MG63 (cell line): Measurements from ENCODE around the gene BORCS6. TPM values are rescaled to one million over a fixed set of nuclear protein-coding genes. Genes with fewer than 3 reads are reported as not detected.
"Not testable (repeated sequence)": the region's sequence is repeated elsewhere in the genome, so short reads cannot be mapped to it uniquely, and the experiment has no call there.

Experiments
- DNase-seq: peaks from one replicate; pipeline ENCODE4 v3.0.0-alpha.2; 2020
- H3K27me3 ChIP-seq: fragments of 250-450 bp; sonication (Bioruptor Pico); 2 replicates; pipeline ENCODE4 v1.5.1; 2020; ENCODE audit warnings: mild to moderate bottlenecking, moderate library complexity
- H3K36me3 ChIP-seq: fragments of 250-450 bp; sonication (Bioruptor Pico); 2 replicates; pipeline ENCODE4 v1.5.1; 2020; ENCODE audit warnings: mild to moderate bottlenecking, moderate library complexity
- H3K4me3 ChIP-seq: fragments of 250-450 bp; sonication (Bioruptor Pico); 2 replicates; pipeline ENCODE4 v1.5.1; 2020; ENCODE audit warnings: mild to moderate bottlenecking, moderate library complexity
- H3K9me3 ChIP-seq: fragments of 250-450 bp; sonication (Bioruptor Pico); 2 replicates; pipeline ENCODE4 v1.5.1; 2020; ENCODE audit warnings: mild to moderate bottlenecking, moderate library complexity
- total RNA-seq: library from RNA; depleted of rRNA; stranded (reverse); fragments of >200 nt; shearing (Covaris generic); gene quantifications from 2 replicates; pipeline ENCODE4 v1.2.3, GENCODE V29; 2014; ENCODE audit warnings: low replicate concordance

BORCS6 gene
- total RNA-seq, 1 experiment from 2014 or later = 17.3 TPM

DNA sequence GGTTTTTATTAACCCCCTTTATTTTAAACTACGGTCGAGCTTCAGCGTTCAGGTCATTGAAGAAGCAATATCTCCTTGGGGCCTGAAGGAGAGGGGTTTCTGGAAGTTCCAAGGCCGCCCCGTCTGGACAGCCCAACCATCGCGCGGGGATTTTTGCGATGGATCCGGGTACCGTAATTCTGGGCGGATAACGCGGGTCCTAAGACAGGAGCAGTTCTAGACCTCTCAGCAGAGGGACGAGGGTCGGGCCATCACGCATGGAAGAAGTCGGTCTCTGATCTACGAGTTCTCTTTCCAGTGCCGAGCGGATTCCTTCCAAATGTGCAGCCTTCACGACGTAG, 3.6 kb downstream of the BORCS6 start:
- no peaks in the 10 kb centered on the region; the same call in 1 of the 2 replicates for H3K36me3 ChIP-seq
- peak overlapping the region; percentile 83 for H3K4me3 ChIP-seq
- H3K9me3 ChIP-seq = no peaks in the 10 kb centered on the region
- DNase-seq = no peak
- no peaks in the 10 kb centered on the region for H3K27me3 ChIP-seq

DNA sequence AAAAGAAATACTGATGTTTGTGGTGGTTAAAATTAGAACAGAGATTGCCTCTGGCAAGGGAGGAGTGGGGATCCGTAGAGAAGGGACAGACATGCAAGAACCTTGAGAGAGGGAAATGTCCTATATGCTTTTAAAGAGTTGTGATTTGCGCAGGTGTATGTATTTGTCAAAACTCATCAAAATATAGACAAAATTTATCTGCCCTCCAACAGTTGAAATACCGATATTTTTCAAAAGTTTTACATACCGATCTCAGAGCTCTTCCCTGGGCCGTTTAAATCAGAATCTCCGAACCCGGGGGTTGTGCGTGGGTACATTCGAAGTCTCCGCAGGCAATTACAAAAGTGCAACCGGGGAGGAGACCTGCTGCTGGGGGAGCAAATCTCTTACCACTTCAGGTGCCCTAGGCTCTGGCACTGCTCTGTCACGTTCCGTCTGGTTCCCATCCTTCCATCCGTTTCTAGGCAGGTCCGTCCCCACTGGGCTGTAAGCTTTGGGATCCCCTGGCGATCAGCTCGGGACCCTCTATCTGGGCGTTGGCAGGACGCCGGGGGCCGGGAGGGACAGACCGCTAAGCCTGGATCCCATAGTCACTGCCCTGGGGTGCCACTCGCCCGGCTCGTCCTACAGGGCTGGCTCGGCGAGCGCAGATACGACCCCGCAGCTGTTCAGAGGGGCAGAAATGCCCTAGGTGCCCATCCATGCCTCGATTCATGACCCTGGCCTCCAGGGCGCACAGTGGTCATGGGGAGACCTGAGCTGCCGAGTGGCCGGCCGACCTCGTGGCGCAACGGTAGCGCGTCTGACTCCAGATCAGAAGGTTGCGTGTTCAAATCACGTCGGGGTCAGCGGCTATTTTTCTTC, 4.2 kb downstream of the BORCS6 start:
- no peaks in the 10 kb centered on the region for H3K9me3 ChIP-seq
- peak; percentile 74 for DNase-seq
- H3K27me3 ChIP-seq = no peaks in the 10 kb centered on the region
- H3K4me3 ChIP-seq = peak overlapping the region; percentile 83
- H3K36me3 ChIP-seq = no peaks in the 10 kb centered on the region; the same call in 1 of the 2 replicates

DNA sequence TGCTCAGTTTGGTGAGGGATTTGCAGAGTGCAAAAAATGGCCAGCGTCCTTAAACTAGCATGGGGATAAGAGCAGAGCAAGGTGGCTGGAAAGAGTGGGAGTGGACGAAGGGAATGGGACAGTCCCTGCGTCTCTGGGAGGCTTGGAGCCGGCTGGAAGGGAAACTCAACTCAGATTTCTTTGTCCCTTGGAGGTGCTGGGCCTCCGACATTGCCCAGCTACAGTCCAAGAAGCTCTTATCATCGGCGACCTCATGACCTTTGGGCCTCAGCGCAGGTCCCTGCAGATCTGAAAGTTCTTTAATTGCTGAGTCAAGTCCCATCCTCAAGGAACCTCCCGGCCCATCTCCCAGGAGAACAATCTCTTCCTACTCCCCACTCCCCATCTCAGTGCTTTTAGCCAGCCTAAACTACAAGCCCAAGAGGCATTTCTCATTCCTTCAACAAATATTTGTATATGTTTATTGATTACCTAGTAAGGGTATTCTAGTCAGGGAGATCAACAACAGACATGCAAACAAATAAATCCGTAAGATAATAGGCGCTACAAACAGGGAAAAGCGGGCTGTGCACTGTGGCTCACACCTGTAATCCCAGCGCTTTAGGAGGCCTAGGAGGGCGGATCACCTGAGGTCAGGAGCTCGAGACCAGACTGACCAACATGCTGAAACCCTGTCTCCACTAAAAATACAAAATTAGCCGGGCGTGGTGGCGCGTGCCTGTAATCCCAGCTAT, 12.8 kb downstream of the BORCS6 start:
- no peak for DNase-seq
- Histone ChIP-seq H3K4me3 (peak overlapping the region; percentile 65), H3K27me3 (no peaks in the 10 kb centered on the region), H3K36me3 (no peaks in the 10 kb centered on the region), H3K9me3 (no peaks in the 10 kb centered on the region)

DNA sequence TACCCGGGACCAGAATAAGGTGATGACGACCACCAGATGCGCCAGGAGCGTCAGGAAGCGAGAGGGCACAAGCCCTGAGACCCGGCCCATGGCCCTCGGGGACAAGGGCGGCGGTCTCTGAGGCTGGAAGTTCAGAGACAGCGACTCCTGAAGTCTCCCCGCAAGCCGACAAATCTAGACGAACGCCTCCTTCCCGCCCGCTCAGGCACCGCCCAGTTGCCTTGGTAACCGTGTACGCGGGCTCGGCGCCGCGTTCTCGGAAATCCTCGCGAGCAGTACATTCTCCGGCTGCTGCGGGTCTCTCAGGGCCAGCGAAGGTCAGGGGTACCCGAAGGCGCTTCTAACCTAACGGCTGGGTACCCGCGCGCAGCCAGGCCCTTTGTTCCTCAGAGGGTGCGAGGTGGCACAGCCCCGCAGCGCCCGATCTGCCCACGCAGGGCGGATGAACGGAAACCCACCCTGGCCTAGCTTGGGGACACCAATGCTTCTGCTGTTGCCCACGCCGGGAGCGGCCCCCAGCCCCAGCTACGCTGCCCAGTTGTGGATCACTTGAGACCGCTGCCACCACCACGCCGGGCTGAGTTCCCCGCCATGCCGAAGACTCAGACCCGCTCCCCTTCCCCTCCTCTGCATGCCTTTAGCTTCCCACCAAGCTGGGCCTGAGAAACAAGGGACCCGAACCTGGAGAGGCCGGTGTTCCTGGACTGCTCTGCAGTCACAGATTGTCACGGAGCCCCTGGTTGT, 13.6 kb downstream of the BORCS6 start, which contains the start of gene TMEM107:
Gene TMEM107 (minus strand): TSS at position 184 of the 744 bp plus-strand sequence. CDS start 94 bp downstream, at position 90.
- peak; percentile 93 for DNase-seq
- Histone ChIP-seq H3K9me3 (no peaks in the 10 kb centered on the region), H3K36me3 (no peaks in the 10 kb centered on the region), H3K27me3 (no peaks in the 10 kb centered on the region), H3K4me3 (peak within 1 kb of the TSS; percentile 65)

DNA sequence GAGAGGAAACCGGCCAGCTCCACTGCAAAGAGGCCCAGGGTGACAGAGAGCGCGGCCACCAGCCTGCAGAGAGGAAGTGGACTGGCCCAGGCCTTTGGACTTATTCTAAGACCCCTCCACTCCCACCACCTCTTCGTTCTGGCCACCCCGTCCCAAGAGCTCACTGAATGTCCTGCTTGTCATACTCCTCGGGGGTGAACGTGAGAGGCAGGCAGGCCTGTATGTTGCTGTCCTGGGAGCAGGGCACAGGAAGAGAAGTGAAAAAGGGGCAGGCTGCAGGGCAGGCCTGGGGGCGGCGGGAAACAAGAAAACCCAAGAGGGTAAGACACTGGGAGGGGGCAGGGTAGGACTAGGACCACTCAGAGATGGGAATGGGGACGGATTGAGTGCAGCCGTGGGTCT, 14.2 kb downstream of the BORCS6 start:
- H3K36me3 ChIP-seq = no peaks in the 10 kb centered on the region
- no peak for DNase-seq
- no peaks in the 10 kb centered on the region for H3K27me3 ChIP-seq
- peak overlapping the region; percentile 65 for H3K4me3 ChIP-seq
- no peaks in the 10 kb centered on the region for H3K9me3 ChIP-seq

DNA sequence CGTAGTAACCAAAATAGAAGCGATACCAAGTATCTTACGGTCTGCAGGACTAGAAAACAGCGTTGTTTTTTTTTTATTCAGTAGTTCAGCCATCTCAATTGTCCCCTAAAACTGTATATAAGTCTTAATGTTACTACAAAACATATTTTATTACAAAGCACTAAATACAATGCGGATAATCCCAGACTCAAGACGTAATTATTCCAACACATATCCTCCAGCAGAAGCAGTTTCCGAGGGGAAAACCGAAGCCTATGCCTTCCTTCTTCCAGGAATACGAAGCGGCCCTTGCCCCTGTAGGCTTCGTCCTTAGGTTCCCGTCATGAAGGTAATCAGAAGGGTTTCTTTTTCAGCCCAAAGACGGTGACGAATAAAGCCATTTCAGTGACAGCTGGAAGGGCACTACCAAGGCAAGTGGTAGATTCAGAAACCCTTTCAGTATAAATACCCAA, 16.1 kb downstream of the BORCS6 start:
- Histone ChIP-seq H3K27me3 (no peaks in the 10 kb centered on the region), H3K36me3 (no peaks in the 10 kb centered on the region), H3K4me3 (peak overlapping the region; percentile 60), H3K9me3 (no peaks in the 10 kb centered on the region)
- no peak for DNase-seq

DNA sequence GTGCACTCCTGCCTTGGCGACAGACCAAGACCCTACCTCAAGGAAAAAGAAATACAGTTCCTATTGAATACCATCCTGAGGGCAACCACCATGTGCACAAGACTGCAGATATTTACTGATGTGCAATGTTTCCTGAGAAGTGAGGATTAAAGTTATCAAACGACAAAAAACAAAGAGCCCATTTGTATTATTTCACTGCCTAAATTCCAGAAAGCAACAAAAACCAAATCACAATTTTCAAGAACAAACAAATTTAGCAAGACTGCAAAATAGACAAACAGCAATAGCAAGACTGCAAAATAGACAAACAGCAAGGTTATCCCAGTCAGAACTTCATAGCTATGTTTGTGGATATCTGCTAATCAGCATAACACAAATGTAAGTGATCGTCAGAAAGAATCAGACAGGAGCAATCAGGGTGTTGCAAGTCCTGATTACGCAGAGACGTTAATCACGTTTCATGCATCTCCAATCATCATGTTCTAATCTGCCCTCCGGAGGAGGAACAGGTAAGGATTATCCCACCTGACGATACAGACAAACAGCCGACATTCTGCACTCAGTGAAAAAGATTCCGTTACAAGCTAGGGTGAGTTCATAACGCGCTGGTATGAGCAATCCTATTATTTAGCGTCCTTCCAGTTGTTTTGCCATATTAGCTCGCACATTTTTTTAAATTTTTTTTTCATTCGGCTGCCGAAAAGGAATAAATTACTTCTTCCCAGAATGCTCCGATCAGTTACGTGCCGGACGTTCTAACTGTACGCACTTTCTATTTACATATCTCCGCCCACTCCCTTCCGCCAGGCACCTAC, 16.7 kb downstream of the BORCS6 start:
- peak overlapping the region; percentile 60 for H3K4me3 ChIP-seq
- no peaks in the 10 kb centered on the region for H3K9me3 ChIP-seq
- DNase-seq = peak; percentile 82
- H3K36me3 ChIP-seq = no peaks in the 10 kb centered on the region
- H3K27me3 ChIP-seq = no peaks in the 10 kb centered on the region

DNA sequence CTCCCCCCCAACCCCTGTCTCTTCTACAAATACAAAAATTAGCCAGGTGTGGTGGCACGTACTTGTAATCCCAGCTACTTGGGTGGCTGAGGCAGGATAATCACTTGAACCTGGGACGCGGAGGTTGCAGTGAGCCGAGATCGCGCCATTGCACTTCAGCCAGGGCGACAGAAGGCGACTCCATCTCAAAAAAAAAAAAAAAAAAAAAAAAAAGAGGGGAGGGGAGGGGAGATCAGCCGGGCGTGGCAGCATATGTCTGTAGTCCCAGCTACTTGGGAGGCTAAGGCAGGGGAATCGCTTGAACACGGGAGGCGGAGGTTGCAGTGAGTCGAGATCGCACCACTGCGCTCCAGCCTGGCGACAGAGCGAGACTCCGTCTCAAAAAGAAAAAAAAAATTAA, 19.8 kb downstream of the BORCS6 start:
- not testable (repeated sequence) for H3K9me3 ChIP-seq, H3K27me3 ChIP-seq, DNase-seq, H3K36me3 ChIP-seq, H3K4me3 ChIP-seq

DNA sequence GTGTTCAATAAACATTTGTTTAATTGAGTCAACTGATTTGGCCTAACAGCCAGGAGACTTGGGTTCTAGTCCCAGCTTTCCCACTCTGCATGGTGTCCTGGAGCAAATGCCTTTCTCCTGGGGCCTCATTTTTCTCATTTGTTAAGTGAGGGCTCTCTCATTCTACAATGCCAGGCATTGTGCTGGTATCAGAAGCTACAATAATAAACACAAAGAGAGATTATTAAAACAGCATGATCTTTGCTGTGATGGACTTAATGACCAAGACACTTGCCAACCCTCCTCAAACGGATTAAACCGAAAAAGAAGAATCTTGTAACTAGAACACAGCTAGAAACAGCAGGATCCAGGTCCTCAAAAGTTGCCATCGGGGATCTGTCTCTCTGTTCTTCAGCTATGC, 22.5 kb downstream of the BORCS6 start:
- Histone ChIP-seq H3K36me3 (no peaks in the 10 kb centered on the region), H3K9me3 (no peaks in the 10 kb centered on the region), H3K27me3 (no peaks in the 10 kb centered on the region), H3K4me3 (no peak overlapping the region)
- DNase-seq = no peak

DNA sequence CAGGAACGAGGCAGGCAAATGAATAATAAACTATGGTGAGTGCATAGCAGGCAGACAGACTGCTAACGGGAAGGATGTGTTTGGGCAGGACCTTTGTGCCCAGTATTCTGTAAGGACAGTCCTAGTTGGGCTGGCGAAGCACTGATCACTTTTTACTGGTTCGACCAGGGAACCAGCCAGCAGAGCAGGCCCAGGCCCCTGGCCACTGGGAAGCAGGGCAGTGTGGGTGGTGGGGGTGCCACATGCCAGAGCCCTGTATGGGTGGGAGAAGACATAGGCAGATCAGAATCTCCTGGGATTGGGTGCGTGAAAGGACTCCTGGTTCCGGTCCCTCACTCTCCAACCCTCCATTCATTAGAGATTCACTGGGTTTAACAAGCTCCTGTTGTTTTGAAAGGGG, 23.2 kb downstream of the BORCS6 start:
- DNase-seq = no peak
- Histone ChIP-seq H3K36me3 (peaks cover 5% of the 10 kb centered on the region; the same call in 1 of the 2 replicates), H3K27me3 (no peaks in the 10 kb centered on the region), H3K4me3 (no peak overlapping the region), H3K9me3 (no peaks in the 10 kb centered on the region)

DNA sequence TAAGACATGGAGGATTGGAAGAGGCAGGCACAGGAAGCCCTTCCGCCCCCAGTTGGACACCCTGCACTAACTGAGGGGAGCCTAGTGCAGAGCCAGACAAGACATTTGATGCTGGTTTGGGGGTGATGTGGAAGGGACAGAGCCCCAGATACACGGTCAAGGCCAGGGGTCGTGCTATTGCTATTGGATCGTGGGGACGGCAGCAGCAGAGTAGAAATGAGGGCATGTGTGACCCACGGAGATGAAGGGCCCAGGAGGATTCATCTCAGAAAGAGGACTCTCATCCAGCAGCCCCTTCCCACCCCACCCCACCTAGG, 25.2 kb downstream of the BORCS6 start:
- Histone ChIP-seq H3K27me3 (no peaks in the 10 kb centered on the region), H3K9me3 (no peaks in the 10 kb centered on the region), H3K36me3 (peaks cover 17% of the 10 kb centered on the region), H3K4me3 (no peak overlapping the region)
- no peak for DNase-seq

DNA sequence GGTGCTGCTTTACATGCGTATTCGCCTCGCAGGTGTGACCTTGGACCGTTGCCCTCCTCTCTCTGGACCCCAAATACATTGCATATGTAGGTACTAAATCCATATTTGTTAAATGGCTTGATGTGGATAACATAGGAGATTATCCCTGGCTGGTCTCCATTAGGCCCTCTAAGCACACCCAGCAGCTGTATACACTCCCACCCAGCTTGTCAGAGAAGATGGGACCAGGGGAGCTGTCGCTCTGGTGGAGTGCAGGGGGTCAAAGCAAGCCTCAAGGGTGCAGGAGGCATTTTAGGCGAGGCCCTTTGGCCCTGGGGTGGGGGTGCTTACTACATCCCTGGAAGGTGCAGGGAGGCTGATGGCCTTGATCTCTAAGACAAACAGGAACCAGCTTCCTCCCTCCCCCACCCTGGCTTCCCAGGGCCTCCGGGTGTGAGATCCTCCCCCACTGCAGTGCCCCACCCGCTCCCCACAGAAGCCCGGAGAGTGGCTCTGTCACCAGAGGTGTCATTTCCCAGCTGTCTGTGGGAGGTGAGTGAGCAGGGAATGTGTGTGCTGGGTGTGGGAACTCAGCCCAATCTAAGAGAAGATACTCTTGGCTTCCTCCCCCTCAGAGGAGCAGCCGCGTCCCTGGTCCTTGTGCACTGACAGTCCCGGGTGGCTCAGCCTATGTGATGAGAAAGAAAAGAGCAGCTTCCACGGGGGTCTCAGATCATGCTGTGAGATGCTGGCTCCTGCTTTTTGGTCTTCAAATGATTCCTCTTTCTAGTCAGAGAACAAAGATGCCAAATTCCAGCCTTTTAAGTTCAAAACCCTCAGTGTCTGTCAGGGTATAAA, 25.8 kb downstream of the BORCS6 start:
- no peaks in the 10 kb centered on the region for H3K27me3 ChIP-seq
- H3K4me3 ChIP-seq = no peak overlapping the region; the same call in 1 of the 2 replicates
- DNase-seq = peak; percentile 56

DNA sequence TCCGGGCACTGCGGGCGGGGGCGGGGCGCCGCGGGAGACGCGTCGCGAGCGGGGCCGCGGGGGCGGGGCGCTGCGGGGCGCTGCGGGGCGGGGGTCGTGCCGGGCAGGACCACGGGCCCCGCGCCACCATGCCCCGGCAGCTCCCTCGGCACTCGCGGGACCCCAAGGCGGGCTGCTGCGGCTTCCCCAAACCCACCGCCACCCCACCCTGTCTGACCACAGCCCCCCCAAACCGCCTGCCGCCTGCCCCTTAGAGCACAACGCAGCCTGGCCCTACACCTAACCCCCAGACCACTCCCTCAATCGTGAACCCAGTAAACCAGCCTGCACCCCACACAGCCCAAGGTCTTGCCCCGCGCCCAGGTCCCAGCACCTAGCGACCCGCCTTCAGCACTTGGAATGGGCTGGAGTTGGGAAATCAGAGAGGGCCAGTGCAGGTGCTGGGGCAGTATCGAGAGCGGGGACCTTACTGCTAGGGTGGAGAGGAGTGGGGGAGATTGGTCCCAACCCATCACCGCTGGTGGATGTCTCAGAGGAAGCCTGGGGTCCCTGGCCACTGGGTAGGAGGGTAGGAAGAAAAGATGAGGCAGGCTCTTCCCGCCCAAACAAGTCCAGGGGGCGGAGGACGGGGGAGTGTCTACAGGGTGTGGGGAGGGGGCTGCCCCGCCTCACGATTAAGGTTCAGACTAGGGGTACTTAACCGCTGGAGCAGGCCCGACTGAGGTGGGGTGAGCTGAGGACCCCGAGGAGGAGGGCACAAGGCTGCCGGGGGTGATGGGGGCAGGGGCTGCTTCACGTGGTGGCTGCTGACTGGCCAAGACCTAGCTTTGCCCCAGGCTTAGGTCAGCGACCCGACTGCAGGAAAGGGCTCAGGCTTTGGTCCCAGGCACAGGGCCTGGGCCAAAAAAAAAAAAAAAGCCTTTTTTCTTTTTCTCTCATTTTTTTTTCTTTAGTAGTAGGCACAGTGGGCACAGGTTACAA, 26.7 kb downstream of the BORCS6 start:
- peak; percentile 66 for DNase-seq
- Histone ChIP-seq H3K9me3 (no peaks in the 10 kb centered on the region), H3K27me3 (no peaks in the 10 kb centered on the region), H3K4me3 (peak overlapping the region; percentile 95), H3K36me3 (peaks cover 27% of the 10 kb centered on the region)

More for the DNA sequence above, 25.8 kb downstream of the BORCS6 start:
- Histone ChIP-seq H3K36me3 (peaks cover 22% of the 10 kb centered on the region), H3K9me3 (no peaks in the 10 kb centered on the region)

DNA sequence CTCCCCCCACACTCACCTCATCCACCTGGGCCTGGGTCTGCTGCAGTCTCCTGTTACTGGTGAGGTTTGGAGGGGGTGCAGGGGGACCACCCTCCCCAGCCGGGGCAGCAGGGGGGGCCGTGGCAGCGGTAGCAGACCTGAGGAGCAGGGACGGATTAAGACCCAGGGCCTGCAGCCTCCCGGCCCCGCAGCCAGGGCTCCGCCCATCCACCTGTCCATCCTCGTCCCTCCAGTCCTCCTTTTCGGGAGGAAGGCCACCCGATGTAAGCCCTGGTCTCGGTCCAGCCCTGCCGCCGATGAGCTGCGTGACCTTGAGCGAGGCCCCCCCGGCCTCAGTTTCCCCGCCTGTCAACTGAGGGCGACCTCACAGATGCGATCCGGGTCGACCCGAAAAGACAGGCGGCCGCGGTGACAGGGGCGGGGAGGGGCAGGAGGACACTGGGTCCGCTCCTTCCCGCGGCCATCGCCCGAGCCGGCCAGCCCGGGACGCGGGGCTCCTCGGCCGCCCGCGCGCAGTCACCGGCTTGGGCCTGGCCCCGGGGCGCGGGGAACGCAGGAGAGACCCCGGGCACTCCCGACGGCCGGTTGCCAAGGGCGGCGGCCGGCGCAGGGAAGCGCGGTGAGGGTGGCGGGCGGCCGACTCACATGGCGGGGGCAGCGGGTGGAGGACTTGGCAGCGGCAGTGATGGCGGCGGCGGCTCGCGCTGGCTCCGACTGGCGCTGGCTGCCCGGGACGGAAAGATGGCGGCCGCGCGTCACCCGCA, 27.6 kb downstream of the BORCS6 start, which contains the start of gene VAMP2:
Gene VAMP2 (minus strand): TSS at position 716 of the 764 bp plus-strand sequence. CDS start 69 bp downstream, at position 647.
- Histone ChIP-seq H3K4me3 (peak within 1 kb of the TSS; percentile 95), H3K27me3 (no peaks in the 10 kb centered on the region), H3K36me3 (peaks cover 30% of the 10 kb centered on the region), H3K9me3 (no peaks in the 10 kb centered on the region)
- DNase-seq = peak; percentile 78
